Measurements from ENCODE around the gene ZNF862.

DNA sequence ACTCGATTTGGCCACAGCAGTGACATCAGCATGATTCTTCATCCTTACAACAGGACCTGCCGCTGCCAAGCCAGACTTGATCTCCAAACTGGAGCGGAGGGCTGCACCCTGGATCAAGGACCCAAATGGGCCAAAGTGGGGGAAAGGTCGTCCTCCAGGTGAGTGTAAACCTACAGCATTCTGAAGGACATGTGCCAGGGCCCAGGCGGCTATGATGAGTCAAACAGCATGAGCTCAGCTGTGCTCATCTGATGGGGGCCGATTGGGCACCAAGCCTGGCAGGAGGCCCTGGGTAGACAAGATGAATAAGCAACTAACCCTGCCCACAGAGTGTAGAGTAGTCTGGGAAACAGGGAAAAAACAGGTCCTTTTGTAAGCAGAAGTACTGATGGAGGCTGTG, 21.2 kb downstream of the ZNF862 start:
- TF ChIP-seq, protein P1, sequence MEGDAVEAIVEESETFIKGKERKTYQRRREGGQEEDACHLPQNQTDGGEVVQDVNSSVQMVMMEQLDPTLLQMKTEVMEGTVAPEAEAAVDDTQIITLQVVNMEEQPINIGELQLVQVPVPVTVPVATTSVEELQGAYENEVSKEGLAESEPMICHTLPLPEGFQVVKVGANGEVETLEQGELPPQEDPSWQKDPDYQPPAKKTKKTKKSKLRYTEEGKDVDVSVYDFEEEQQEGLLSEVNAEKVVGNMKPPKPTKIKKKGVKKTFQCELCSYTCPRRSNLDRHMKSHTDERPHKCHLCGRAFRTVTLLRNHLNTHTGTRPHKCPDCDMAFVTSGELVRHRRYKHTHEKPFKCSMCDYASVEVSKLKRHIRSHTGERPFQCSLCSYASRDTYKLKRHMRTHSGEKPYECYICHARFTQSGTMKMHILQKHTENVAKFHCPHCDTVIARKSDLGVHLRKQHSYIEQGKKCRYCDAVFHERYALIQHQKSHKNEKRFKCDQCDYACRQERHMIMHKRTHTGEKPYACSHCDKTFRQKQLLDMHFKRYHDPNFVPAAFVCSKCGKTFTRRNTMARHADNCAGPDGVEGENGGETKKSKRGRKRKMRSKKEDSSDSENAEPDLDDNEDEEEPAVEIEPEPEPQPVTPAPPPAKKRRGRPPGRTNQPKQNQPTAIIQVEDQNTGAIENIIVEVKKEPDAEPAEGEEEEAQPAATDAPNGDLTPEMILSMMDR (IDR thresholded peaks at IDR 0.05): no peak
- TF ChIP-seq EP300 (IDR thresholded peaks at IDR 0.05): no peak

All from stomach (tissue), 4 donors.